Upper lobe of right lung (tissue), 1 donor: Measurements from ENCODE around the gene KRTAP4-16. TPM values are rescaled to one million over a fixed set of nuclear protein-coding genes. Genes with fewer than 3 reads are reported as not detected.
"Not testable (repeated sequence)": the region's sequence is repeated elsewhere in the genome, so short reads cannot be mapped to it uniquely, and the experiment has no call there.

ENCODE experiments used
- ATAC-seq: fragments of 200-7000 bp; cut with Tn5 transposase; one replicate; pipeline ENCODE4 v1.9.1; 2020; ENCODE audit warnings: mild to moderate bottlenecking, moderate library complexity
- DNase-seq: peaks from one replicate; pipeline ENCODE4 v3.0.0-alpha.2; 2020
- H3K27ac ChIP-seq: fragments of 200-600 bp; one replicate; pipeline ENCODE4 v1.8.0; 2022
- H3K27me3 ChIP-seq: fragments of 200-600 bp; one replicate; pipeline ENCODE4 v1.8.0; 2022; ENCODE audit warnings: mild to moderate bottlenecking
- H3K36me3 ChIP-seq: fragments of 200-600 bp; one replicate; pipeline ENCODE4 v1.8.0; 2022
- H3K4me1 ChIP-seq: fragments of 200-600 bp; one replicate; pipeline ENCODE4 v1.8.0; 2022
- H3K4me3 ChIP-seq: fragments of 200-600 bp; one replicate; pipeline ENCODE4 v1.8.0; 2022; ENCODE audit warnings: mild to moderate bottlenecking
- H3K9me3 ChIP-seq: fragments of 200-600 bp; one replicate; pipeline ENCODE4 v1.8.0; 2022
- CTCF ChIP-seq: fragments of 200-600 bp; IDR thresholded peaks from one replicate; pipeline ENCODE4 v1.8.0; 2022; ENCODE audit warnings: antibody characterized with exemption
- intact Hi-C: fragments of 100-400 bp; cut with DNase I; formaldehyde crosslinking; loops from one replicate; pipeline ENCODE4 v1.11.0; 2022
- total RNA-seq: library from RNA; stranded (reverse); fragmentation: NEBNext Ultra II Directional; extraction: Animal tissue kit (Norgen Biotek cat#: 25700); gene quantifications from one replicate; pipeline ENCODE4 v1.2.1, GENCODE V29; 2021
- donor health status: DM: no; HTN: yes; CAD: no; lungs with severe emphysema.

The KRTAP4-16 gene
- total RNA-seq, 1 donor from 2014 or later, result not detected

GRCh38 chr17:41067281-41067680 lies 34.7 kb downstream of the KRTAP4-16 start:
- Histone ChIP-seq H3K4me1 (no peaks in the 10 kb centered on the region), H3K4me3 (no peak overlapping the region), H3K27ac (no peak overlapping the region), H3K9me3 (no peaks in the 10 kb centered on the region), H3K36me3 (no peaks in the 10 kb centered on the region), H3K27me3 (peaks cover 6% of the 10 kb centered on the region)
- no peak for TF ChIP-seq CTCF
- DNase-seq (no peak), ATAC-seq (no peak)
- intact Hi-C loops, result no loop called here

- ATAC-seq (no peak), DNase-seq (no peak)
- H3K9me3 ChIP-seq, result no peaks in the 10 kb centered on the region
- no peak within 1 kb of the TSS for H3K27ac ChIP-seq
- H3K36me3 ChIP-seq, result no peaks in the 10 kb centered on the region
- intact Hi-C loops, result no loop called here
- no peak within 1 kb of the TSS for H3K4me3 ChIP-seq
- H3K4me1 ChIP-seq, result no peaks in the 10 kb centered on the region
- TF ChIP-seq CTCF, result no peak
- H3K27me3 ChIP-seq, result peaks cover 12% of the 10 kb centered on the region
Observed at GRCh38 chr17:41065829-41066624, 36.0 kb downstream of the KRTAP4-16 start, which contains the start of gene KRTAP2-4. Gene KRTAP2-4, minus strand, starts transcription at chr17:41065879. Its CDS starts 34 bp downstream, at chr17:41065845.

- H3K4me1 ChIP-seq, H3K36me3 ChIP-seq, H3K27ac ChIP-seq, intact Hi-C loops, H3K9me3 ChIP-seq, DNase-seq, H3K4me3 ChIP-seq, ATAC-seq: not testable (repeated sequence)
- peaks cover 12% of the 10 kb centered on the region for H3K27me3 ChIP-seq
Observed at GRCh38 chr17:41065016-41065689, 36.9 kb downstream of the KRTAP4-16 start.

- no peaks in the 10 kb centered on the region for H3K4me1 ChIP-seq
- TF ChIP-seq CTCF, result no peak
- H3K27ac ChIP-seq, result no peak overlapping the region
- no peaks in the 10 kb centered on the region for H3K9me3 ChIP-seq
- DNase-seq, result no peak
- H3K27me3 ChIP-seq, result peaks cover 12% of the 10 kb centered on the region
- no peak overlapping the region for H3K4me3 ChIP-seq
- intact Hi-C loops, result no loop called here
- no peaks in the 10 kb centered on the region for H3K36me3 ChIP-seq
- ATAC-seq, result no peak
Observed at GRCh38 chr17:41064301-41064700, 37.7 kb downstream of the KRTAP4-16 start.

- DNase-seq (no peak), ATAC-seq (no peak)
- no peaks in the 10 kb centered on the region for H3K36me3 ChIP-seq
- H3K27me3 ChIP-seq, result peaks cover 12% of the 10 kb centered on the region
- no peak overlapping the region for H3K27ac ChIP-seq
- no peaks in the 10 kb centered on the region for H3K9me3 ChIP-seq
- no peaks in the 10 kb centered on the region for H3K4me1 ChIP-seq
- intact Hi-C loops, result no loop called here
- H3K4me3 ChIP-seq, result no peak overlapping the region
- no peak for TF ChIP-seq CTCF
Observed at GRCh38 chr17:41063449-41063848, 38.6 kb downstream of the KRTAP4-16 start.

GRCh38 chr17:41061964-41062363 lies 40.0 kb downstream of the KRTAP4-16 start:
- DNase-seq (no peak), ATAC-seq (no peak)
- H3K4me1 ChIP-seq, result no peaks in the 10 kb centered on the region
- peaks cover 12% of the 10 kb centered on the region for H3K27me3 ChIP-seq
- no peak for TF ChIP-seq CTCF
- no peaks in the 10 kb centered on the region for H3K36me3 ChIP-seq
- H3K9me3 ChIP-seq, result no peaks in the 10 kb centered on the region
- intact Hi-C loops, result no loop called here
- no peak overlapping the region for H3K4me3 ChIP-seq
- no peak overlapping the region for H3K27ac ChIP-seq
